ENCODE measurements around the gene TCTN1.
"Not testable (repeated sequence)": the region's sequence is repeated elsewhere in the genome, so short reads cannot be mapped to it uniquely, and the experiment has no call there.

The TCTN1 gene

DNA sequence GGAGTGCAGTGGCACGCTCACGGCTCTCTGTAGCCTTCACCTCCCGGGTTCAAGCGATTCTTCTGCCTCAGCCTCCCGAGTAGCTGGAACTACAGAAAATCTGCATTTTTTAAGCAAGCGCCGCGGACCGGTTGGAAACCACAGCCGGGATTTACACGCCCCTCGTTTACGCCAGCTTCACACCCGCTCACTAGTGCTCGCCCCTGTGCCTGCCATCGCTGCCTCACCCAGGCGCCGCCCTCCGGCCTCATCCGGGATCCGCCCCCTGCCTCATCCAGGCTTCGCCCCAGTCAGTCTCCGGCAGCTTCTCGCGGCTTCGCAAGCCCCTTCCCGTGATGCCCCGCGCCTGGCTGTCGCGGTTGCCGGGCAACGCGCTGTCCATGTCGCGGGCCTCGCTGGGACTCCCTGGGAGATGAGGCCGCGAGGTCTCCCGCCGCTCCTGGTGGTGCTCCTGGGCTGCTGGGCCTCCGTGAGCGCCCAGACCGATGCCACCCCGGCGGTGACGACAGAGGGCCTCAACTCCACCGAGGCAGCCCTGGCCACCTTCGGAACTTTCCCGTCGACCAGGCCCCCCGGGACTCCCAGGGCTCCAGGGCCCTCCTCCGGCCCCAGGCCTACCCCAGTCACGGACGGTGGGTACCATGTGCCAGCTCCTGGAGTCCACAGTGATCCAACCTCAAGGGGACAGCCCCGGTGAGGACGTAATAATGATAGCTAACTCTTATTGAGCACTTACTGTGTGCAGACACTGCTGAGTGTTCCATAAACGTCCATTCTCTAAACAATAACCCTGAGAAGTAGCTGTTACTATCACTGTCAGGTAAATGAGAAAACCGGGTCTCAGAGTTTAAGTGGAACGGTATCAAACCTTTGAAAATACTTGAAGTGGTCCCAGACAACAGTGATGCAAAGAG is at the start of gene TCTN1:
TCTN1 (plus strand) TSS at position 359 of the 914 bp plus-strand sequence; CDS start at position 413, 54 bp downstream.
- DNase-seq = peak; percentile 88 to 94 (median 89)

DNA sequence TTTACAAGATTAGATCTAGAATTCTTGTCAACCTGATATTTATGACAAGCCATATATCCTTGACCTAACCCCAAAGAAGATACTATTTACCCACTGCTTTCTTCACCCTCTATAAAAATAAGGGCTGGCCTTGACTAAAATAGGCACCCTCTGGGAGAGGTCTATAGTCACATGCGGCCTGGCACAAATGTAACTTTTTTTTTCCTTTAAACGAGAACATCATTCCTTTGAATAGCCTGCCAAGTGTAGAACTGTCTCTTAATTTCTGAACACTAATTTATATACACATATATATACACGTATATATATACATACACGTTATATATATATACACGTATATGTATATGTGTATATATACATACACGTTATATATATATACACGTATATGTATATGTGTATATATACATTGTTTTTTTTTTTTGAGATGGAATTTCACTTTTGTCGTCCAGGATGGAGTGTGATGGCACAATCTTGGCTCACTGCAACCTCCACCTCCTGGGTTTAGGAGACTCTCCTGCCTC is 49.4 kb upstream of the TCTN1 start:
- no peak for DNase-seq

DNA sequence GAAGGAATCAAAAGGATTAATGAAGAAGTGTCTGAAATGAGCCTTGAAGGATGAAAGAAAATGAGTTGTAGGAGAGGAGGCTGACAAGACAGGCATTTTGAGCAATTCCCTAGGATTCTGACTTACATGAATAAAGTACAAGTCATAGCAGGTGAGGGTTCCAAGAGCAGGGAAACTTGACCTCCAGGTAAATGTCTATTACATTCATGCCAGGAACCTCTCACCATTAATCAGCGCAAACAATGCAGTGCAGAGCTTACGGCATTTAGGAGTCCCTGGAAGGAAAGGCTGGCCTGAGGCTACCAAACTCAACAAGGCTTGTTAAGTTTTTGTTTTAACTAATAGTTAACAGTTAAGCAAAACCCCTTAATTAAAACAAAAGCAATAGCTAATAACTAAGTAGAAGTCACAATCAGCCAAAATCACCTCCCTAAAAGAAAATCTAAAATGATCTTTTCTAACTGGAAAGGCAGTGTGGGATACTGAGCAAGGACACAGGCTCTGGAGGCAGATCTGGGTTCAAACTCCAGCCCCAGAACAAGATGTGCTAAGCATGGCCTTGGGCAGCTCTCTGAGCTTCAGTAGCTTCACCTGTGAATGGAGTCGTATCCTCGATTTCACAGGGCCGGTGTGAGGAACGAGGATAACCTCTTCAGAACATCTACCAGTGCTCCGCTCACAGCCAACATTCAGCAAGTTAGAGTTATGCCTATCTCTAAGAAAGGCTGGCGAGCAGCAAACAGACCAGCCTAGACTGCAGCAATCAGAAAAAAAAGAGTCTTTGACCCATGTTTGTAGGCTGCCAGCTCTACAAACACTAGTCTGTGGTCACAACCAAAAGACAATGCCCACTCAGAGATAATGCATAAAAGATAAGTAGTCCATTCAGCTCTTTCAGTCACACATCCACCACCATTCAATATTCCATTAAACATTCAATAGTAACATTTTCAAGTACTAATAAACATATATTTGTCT is 47.7 kb upstream of the TCTN1 start:
- no peak for DNase-seq

DNA sequence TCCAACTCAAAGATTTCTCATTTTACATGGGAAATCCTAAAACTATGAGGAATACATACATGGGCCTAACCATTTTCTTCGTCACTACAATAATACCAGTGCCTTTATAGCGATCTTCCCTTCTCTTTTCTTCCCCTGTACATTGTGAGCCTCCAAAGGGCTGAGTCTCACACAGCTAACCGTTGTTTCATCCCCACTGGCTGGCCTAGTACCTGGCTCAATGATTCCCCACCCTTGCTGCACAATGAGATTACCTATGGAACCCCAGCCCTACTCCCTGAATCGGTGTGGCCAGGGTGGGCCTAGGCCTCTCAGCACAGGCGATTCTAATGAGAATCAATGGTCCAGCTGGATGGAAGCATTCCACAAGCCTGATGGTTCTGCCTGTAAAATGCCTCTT is 46.9 kb upstream of the TCTN1 start:
- no peak for DNase-seq

DNA sequence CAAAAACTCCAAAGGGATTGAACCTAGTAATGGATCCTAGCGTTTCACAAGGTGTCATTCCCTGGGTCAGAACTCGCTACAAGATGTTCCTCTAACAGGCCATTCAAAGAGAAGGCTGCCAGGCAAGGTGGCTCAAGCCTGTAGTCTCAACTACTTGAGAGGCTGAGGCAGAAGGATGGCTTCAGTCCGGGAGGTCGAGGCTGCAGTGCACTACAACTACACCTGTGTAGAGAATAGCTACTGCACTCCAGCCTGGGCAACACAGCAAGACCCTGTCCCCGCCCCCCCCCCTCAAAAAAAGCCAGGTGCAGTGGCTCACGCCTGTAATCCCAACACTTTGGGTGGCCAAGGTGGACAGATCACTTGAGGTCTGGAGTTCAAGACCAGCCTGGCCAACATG is 45.2 kb upstream of the TCTN1 start:
- DNase-seq = no peak

DNA sequence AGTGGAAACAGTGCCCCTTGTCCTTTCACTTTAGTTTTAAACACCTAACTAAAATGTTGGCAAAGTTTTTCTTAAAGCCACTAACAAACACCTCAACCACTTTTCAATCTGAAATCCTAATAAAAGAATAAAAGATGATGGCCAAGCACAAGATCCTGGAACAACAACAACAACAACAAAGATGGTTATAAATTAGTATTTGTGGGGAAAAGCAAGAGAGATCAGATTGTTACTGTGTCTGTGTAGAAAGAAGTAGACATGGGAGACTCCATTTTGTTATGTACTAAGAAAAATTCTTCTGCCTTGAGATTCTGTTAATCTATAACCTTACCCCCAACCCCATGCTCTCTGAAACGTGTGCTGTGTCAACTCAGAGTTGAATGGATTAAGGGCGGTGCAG is 44.1 kb upstream of the TCTN1 start:
- not testable (repeated sequence) for DNase-seq

DNA sequence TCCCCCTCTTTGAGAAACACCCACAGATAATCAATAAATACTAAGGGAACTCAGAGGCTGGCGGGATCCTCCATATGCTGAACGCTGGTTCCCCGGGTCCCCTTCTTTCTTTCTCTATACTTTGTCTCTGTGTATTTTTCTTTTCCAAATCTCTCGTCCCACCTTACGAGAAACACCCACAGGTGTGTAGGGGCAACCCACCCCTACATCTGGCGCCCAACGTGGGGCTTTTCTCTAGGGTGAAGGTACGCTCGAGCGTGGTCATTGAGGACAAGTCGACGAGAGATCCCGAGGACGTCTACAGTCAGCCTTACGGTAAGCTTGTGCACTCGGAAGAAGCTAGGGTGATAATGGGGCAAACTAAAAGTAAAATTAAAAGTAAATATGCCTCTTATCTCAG is 43.1 kb upstream of the TCTN1 start:
- not testable (repeated sequence) for DNase-seq

DNA sequence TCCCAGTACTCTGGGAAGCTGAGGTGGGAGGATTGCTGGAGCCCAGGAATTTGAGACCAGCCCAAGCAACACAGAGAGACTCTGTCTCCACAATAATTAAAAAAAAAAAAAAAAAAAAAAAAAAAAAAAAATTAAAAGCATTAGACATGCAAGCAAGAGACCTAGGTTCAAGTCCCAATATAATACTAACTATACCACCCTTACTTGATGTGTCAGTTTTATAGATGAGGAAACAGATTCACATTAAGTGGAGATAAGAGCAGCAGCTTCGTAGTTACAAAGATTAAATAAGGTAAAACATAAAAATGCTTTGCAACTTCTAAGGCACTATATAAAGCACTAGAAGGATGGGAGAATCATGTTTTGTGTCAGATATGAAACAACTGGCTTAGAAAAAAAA is 39.9 kb upstream of the TCTN1 start:
- no peak for DNase-seq

DNA sequence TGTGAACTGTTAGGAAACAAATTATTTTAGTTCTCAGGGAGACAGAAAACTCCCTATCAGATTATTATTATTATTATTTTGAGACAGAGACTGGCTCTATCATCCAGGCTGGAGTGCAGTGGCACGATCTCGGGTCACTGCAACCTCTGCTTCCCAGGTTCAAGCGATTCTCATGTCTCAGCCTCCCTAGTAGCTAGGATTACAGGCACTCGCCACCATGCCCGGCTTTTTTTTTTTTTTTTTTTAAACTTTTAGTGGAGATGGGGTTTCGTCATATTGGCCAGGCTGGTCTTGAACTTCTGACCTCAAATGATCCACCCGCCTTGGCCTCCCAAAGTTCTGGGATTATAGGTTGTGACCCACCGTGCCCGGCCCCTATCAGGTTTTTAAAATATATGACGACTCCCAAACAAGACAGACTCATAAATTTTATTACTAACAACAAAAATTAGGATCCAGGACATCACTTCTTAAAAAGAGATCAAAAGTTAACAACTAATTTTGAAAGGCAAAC is 39.2 kb upstream of the TCTN1 start:
- DNase-seq = not testable (repeated sequence)

DNA sequence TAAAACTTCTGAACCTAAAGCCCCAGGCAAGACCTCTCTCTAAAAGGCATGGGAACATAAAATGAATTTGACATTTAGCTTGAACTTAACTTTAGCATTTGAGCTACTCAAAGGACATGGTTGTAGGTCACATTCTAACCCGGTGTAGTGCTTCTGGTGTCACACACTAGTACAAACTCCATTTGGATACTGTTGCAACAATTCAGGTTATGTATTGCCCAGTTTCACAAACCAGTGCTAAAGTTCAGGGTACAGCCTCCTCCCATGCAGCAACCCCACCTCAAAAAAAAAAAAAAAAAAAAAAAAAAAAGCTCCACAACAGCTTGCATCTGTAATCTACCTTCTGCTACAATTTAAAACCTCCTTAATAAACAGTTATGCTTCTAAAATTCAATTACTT is 38.6 kb upstream of the TCTN1 start:
- DNase-seq = no peak

DNA sequence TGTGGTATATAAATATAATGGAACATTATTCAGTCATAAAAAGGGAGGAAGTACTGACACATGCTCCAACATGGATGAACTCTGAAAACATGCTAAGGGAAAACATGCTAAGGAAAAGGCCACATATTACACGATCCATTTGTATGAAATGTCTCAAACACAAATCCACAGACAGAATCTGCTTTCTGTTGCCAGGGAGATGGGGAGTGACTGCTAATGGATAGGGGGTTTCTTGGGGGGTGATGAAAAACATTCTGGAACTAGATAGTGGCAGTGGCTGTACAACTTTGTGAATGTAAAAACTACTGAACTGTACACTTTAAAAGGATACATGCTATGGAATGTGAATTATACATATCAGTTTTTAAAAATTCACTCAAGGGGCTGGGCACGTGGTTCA is 37.4 kb upstream of the TCTN1 start:
- no peak for DNase-seq

DNA sequence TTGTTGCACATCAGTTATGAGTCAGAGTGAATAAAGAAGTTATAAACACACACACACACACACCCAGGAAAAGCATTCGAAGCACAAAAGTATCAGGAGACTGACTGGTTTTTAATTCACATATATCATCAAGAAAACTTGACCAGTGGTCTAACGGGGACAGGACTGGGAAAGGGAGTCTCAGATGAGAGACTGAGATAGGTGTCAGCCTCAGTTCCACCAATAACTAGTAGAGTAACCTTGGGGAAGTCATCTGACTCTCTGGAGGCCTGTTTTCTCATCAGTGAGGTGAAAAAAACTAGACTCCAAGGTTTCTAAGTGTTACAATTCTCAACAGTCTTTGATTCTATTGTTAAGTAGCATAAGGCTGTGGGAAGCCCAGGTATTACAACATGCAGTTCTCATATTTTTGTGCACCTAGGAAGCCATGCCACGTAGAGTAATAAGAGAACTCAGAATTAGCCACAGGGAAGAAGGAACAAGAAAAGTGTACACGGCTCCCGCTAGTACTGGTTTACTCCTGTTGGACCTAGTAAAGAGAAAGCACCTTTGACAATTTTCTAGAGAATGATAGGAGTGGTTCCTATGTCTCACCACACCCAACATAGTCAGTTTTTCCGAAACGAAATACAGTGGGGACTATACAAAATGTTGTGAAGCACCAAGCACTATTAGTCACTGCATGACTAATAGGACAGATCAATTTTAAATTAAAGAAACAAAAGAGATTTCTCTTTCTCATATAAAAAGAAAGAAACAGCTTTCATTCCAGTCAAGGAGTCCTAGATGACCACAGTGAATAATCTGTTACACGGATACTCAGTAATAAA is 35.9 kb upstream of the TCTN1 start:
- peak in 3 of 6 experiments; percentile 19 to 23 (median 21) for DNase-seq

DNA sequence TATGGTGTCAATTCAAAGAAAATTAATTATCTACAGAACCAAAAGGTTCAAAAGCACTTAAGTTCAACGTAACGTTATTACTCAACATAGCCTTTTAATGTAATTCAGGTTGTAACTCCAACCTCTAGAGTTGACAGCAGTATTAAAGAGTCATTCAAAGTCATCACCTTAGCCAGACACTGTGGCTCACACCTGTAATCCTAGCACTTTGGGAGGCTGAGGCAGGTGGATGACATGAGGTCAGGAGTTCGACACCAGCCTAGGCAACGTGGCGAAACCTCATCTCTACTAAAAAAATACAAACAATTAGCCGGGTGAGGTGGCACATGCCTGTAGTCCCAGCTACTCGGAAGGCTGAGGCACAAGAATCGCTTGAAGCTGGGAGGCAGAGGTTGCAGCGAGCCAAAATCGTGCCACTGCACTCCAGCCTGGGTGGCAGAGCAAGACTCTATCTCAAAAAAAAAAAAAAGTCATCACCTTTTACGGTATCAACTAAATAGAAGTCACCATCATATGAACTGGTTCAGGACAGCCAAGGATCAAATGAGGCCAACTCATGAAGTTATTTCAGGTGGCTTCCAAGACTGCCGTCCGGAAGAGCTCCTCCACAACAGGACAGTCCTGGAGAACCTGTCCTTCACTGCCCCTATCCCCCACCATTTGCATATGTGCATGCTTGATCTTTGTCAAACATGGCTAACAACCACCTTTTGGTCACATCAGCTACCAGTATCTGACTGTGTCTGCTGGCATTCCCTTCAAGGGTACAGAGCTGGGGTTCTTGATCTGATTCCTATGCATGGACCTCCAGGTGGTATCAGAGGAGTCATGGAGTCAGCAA is 35.0 kb upstream of the TCTN1 start:
- no peak for DNase-seq

DNA sequence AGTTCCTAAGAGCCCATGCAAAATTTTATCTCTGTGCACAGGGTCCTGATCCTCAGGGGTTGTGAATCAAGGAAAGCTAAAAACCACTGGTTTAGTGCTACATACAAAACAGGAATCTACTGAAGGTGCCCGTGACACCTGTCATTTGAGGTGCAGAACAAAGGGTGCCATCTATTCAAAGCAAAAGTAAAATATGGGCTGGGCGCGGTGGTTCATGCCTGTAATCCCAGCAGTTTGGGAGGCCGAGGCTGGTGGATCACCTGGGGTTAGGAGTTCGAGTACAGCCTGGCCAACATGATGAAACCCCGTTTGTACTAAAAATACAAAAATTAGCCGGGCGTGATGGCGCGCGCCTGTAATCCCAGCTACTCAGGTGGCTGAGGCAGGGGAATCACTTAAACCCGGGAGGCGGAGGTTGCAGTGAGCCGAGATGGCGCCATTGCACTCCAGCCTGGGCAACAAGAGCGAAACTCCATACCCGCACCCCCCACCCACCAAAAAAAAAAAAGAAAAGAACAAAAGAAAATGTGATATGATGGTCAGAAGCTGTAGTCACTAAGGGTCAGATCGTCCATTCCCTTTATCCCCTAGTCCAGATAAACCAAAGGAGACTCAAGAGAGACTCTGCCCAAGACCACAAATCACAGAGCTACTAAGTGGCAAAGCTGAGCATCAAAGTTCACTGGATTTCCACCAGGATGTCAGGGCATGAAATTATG is 34.2 kb upstream of the TCTN1 start:
- peak in 1 of 6 experiments; percentile 17 for DNase-seq

DNA sequence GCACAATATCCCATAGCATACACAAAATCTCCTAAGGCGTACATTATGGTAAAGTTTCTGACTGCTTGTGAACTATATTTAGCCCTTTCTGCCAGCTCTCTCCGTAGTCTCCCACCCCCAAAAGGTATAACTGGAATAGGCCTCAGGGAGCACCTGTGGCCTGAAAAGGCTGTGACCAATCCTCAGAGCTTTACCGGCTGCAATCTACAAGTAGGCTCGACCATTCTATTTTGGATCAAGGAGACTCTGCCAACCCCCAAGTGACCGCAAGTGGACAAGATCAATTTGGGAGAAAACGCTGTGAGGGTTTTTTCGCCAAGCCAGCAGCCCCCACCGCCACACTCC is 32.0 kb upstream of the TCTN1 start:
- peak in 1 of 6 experiments; percentile 40 for DNase-seq

DNA sequence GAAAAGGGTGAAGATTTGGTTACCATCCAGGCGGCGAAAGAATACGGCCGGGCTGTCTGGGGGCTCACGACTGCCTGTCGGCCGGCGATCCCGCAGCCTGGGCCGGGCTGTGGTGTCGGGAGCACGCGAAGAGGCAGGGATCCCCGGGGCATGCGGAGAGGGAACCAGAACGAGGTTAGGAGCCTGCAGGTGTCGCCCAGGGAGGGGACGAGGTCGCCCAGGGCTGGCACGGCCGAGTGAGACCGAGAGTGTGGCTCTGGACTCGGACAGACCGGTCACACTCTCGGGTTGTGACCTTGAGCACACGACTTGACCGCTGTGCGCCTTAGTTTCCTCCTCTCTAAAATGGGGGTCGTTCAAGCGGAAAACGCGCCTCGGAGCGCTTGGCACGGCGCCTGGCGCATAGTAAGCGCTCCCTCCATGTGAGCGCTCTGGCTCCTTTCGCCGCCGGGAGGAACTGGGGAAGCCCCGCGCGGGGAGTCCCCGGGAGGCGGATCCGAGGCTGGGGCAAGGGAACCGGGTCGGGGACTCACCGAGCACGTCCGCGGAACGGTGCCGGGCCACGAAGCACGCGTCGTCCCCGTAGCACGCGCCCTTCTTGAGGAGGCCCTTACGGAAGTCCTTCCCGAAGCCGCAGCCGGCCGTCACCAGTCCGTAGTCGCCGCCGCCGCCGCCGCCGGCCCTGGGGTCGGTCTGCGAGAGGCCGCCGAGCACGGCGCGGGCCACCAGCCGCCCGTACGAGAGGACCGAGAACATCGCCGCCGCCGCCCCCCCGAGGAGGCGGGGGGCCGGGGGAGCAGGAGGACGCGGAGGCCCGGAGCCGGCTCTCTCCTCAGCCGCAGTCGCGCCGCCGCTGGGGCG is 31.4 kb upstream of the TCTN1 start:
- peak; percentile 68 to 86 (median 82) for DNase-seq

DNA sequence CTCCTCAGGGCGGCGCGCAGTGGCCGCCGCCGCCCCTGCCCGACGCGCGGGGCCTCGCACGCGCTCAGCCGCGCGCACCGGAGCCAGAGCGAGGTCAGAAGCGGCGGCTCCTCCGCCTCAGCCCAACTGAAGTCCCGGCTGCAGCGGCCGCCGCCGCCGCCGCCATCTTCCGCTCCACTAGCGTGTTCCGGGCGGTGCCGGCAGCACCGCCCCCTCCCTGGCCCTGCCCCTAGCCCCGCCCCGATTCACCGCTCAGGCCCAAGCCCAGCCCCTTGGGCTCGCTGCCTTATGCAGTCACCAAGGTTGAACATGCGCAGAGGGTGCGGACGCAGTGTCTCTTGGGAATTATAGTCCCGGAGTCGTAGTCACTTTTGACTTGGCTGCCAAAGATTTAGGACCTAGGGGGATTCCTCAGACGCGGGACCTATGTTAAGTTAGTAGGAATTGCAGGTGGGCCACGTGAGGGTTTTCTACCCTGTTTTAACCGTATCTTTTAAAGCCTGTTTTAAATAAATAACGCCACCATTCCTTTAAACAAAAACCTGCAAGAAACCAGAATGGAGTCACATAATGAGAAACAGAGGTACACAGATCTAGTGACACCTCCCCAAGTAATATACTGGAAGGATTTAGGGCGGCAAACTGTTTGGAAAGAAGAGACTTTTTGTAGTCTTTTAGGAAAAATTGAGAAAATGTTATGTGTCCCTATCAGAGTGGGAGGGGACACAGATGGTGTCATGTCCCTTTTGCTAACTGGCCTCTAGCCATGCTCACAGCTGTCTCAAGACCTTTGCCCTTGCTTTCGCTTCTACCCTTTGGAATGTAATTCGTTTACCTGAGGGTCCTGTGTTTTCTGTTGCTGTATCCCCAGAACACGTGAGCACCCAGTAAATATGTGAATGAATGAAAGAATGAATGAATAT is 30.5 kb upstream of the TCTN1 start, which contains the start of gene PPTC7:
PPTC7 (minus strand) TSS at position 182 of the 923 bp plus-strand sequence. CDS start 287 bp downstream, outside the sequence.
- peak; percentile 87 to 97 (median 93) for DNase-seq

DNA sequence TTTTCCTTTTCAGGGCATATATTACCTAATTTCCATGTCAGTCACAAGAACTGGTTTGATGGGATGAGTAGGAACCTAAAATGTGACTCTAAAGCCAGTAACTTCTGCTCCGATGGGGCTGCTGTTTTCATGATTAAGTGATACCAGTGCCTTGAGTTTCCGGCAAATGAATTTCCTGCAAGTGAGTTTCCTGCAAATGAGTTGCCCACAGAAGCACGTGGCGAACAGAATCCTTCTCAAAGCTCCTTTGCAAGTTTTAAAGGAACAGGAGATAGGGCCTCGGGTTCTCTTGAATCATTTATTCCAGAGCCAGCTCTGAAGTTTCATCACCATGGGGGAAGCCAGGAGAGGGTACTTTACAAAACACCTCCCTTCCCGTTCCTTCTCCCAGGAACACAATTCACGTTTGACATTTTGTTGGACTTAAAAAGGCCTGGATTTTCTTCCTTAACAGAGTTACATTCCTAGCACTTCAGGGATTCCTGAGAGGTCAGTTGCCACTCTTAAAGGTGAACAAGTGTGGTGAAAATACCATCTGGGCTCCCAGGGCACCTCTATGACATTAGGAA is 28.6 kb upstream of the TCTN1 start:
- peak in 5 of 6 experiments; percentile 9 to 48 (median 35) for DNase-seq

All from stimulated activated naive CD4-positive, alpha-beta T cell (primary cell).